ENCODE data around the gene SDE2. TPM values are rescaled to one million over a fixed set of nuclear protein-coding genes. Genes with fewer than 3 reads are reported as not detected.
"Not testable (repeated sequence)": the region's sequence is repeated elsewhere in the genome, so short reads cannot be mapped to it uniquely, and the experiment has no call there.

Gene SDE2
- total RNA-seq, 2 experiments from 2014 or later: 14.9 to 15.5 TPM

DNA sequence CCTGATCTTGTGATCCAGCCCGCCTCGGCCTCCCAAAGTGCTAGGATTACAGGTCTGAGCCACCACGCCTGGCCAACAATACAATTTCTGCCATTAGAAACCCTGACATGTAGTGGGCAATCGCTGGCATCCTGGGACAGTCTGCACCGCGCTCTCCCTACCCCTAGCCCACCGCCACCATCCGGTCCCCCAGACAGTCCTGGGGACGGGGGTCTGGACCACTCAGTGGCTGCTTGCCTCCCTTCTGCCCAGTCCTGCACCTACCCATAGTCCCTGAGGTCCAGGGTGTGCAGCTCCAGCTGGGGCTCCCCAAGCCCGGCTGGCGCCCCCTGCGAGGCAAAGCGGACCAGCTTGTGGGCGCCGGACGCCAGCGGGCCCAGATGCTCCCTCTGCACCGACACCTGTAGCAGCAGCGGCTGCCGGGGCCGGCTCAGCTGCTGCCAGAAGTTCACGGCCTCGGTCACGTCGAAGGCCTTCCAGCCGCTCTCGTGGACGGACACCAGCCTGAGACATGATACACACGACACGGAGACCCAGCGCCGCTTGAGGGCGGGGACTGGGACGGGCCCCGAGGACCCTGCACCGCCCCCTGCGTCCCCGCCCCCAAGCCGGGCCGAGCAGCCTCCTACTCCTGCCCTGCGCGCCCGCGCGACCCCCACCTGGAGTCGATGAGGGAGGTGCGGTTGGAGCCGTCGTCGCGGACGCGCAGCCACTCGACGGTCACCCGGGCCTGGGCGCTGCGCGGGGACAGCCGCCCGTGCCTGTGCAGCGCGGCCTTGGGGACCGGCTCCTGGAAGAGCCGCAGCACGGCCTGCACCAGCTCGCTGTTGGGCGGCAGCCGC, 59.8 kb downstream of the SDE2 start:
- H3K36me3 Mint-ChIP-seq (ENCODE audit: low read depth); DNase-seq; H3K27me3 Mint-ChIP-seq; H3K4me1 Mint-ChIP-seq (ENCODE audit: low read depth); H3K27ac Mint-ChIP-seq; CTCF ChIA-PET; intact Hi-C loops (cut with micrococcal nuclease); POLR2A ChIA-PET; H3K9me3 Mint-ChIP-seq; H3K4me3 Mint-ChIP-seq: not testable (repeated sequence)
- peak; percentile 13 for ATAC-seq

DNA sequence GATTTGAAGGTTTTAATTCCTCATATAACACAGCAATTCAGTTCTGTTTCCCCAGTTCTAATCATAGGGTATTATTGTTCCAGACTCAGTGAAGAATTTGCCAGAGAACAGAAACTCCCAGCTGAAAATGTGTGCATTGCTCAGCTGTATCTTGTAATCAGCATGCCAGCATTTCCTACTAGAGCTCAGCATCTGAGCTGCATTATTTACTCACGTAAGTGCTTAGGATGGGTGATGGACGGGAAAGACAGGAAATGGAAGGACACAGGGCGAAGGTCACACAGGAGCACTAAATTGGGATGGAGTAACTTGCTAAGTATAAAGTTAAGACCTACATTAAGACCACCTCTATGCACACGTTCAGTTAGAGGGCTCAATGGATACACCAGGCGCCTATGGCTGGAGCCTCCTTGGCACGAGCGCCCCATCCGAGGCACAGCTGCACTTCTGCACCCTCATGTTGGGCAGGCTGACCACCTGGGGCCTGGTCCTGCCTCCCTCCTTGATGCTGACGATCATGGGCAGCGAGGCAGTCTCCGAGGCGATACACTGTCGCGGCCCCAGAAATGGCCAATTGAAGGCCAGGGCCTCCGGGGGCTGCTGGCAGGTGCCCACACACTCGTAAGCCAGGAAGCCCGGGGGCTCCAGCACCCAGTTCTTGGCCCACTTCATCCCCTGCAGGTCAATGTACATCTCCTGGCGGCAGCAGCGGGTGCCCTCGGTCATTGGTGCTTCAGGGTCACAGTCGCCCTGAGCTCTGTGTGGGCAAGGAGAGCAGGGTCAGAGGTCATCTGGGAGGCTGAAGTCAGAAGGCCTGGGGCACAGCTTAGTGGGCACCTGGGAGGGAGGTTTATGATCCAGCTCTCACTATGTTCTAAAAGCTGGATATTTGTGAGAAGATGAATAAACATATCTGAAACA, 61.8 kb downstream of the SDE2 start:
- Mint-ChIP-seq H3K4me1 (ENCODE audit: low read depth) (no peaks in the 10 kb centered on the region), H3K27me3 (no peaks in the 10 kb centered on the region), H3K27ac (no peak overlapping the region), H3K36me3 (ENCODE audit: low read depth) (no peaks in the 10 kb centered on the region), H3K4me3 (no peak overlapping the region), H3K9me3 (no peaks in the 10 kb centered on the region)
- no peak for ATAC-seq
- POLR2A ChIA-PET: interaction anchor here (1.0 to 1.6 kb wide), 2 partner anchors 10 to 13 kb away, joined by 4 read pairs; partner anchors contain the start of gene PYCR2
- intact Hi-C loops (cut with micrococcal nuclease): no loop called here
- TF ChIP-seq, protein P1, sequence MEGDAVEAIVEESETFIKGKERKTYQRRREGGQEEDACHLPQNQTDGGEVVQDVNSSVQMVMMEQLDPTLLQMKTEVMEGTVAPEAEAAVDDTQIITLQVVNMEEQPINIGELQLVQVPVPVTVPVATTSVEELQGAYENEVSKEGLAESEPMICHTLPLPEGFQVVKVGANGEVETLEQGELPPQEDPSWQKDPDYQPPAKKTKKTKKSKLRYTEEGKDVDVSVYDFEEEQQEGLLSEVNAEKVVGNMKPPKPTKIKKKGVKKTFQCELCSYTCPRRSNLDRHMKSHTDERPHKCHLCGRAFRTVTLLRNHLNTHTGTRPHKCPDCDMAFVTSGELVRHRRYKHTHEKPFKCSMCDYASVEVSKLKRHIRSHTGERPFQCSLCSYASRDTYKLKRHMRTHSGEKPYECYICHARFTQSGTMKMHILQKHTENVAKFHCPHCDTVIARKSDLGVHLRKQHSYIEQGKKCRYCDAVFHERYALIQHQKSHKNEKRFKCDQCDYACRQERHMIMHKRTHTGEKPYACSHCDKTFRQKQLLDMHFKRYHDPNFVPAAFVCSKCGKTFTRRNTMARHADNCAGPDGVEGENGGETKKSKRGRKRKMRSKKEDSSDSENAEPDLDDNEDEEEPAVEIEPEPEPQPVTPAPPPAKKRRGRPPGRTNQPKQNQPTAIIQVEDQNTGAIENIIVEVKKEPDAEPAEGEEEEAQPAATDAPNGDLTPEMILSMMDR (IDR thresholded peaks at IDR 0.05): no peak
- CTCF ChIA-PET: interaction anchor here (1.0 to 2.3 kb wide), 5 partner anchors 10 to 51 kb away, joined by 3 to 6 read pairs (median 3); no protein-coding TSS in a partner anchor
- DNase-seq: no peak

DNA sequence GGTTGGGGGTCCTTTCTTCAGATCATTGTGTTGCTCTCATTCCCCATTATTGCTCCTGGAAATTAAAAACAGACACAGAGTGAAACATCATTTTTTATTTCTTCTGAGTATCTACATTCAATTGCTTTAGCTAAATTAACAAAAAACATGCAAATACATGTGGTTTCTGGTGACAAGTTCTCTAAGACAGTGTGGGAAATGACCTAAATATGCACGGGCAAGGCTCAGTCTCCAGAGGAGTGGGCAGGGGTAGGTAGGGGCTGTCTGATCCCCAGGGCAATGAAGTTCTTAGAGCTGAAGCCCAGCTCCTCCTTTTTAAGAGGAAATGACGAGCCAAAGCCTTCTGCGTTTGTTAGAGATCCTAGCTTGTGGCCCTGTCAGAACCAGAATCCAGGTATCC, 62.6 kb downstream of the SDE2 start:
- DNase-seq: no peak
- intact Hi-C loops (cut with micrococcal nuclease): no loop called here
- no peak for ATAC-seq
- CTCF ChIA-PET: interaction anchor here (1.0 to 2.3 kb wide), 3 partner anchors 10 to 51 kb away, joined by 3 to 6 read pairs (median 3); no protein-coding TSS in a partner anchor
- Mint-ChIP-seq H3K4me3 (no peak overlapping the region), H3K27ac (no peak overlapping the region), H3K4me1 (ENCODE audit: low read depth) (peaks cover 2% of the 10 kb centered on the region), H3K27me3 (no peaks in the 10 kb centered on the region), H3K36me3 (ENCODE audit: low read depth) (no peaks in the 10 kb centered on the region), H3K9me3 (no peaks in the 10 kb centered on the region)
- TF ChIP-seq, protein P1 (IDR thresholded peaks at IDR 0.05): no peak
- POLR2A ChIA-PET: interaction anchor here (1.6 kb wide), 1 partner anchor 13 kb away, joined by 4 read pairs; the partner anchor contains the start of gene PYCR2

DNA sequence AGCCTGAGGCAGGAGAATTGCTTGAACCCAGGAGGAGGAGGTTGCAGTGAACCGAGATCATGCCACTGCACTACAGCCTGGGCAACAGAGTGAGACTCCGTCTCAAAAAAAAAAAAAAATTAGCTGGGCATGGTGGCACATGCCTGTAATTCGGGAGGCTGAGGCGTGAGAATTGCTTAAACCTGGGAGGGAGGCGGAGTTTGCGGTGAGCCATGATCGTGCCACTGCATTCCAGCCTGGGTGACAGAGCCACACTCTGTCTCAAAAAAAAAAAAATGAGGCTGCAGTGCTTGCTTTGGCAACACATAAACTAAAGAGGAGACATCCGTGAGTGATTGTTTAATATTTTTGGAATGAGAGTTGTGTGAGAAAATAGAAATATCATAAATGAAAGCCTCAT, 63.1 kb downstream of the SDE2 start:
- H3K27ac Mint-ChIP-seq; ATAC-seq; H3K9me3 Mint-ChIP-seq; H3K4me1 Mint-ChIP-seq (ENCODE audit: low read depth); H3K27me3 Mint-ChIP-seq; H3K36me3 Mint-ChIP-seq (ENCODE audit: low read depth); DNase-seq; intact Hi-C loops (cut with micrococcal nuclease); H3K4me3 Mint-ChIP-seq: not testable (repeated sequence)
- ChIA-PET POLR2A (interaction anchor here (1.6 to 1.9 kb wide), 2 partner anchors 8 to 12 kb away, joined by 4 read pairs; partner anchors contain the start of gene PYCR2), CTCF (interaction anchor here (0.9 to 1.3 kb wide), 2 partner anchors 40 to 52 kb away, joined by 3 read pairs; no protein-coding TSS in a partner anchor)

DNA sequence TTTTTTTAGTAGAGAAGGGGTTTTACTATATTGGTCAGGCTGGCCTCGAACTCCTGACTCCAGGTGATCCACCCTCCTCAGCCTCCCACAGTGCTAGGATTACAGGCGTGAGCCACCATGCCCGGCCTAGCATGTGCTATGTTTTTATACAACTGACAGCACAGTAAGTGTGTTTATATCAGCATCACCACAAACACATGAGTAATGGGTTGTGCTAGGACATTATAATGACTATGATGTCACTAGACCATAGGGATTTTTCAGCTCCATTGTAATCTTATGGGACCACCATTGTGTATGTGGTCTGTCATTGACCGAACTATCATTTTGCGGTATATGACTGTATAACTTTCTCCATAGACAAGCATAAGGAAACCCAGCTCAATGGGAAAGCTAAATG, 64.4 kb downstream of the SDE2 start:
- H3K27me3 Mint-ChIP-seq: no peaks in the 10 kb centered on the region

More for the DNA sequence above, 64.4 kb downstream of the SDE2 start:
- no peaks in the 10 kb centered on the region for H3K36me3 Mint-ChIP-seq (ENCODE audit: low read depth)
- H3K4me1 Mint-ChIP-seq (ENCODE audit: low read depth): peaks cover 3% of the 10 kb centered on the region
- ChIA-PET CTCF (interaction anchor here (0.9 to 1.1 kb wide), 2 partner anchors 28 to 53 kb away, joined by 3 to 5 read pairs; no protein-coding TSS in a partner anchor), POLR2A (interaction anchor here (0.8 to 1.9 kb wide), 2 partner anchors 8 to 10 kb away, joined by 3 to 4 read pairs; no protein-coding TSS in a partner anchor)
- ATAC-seq (no peak), DNase-seq (no peak)
- TF ChIP-seq, protein P1 (IDR thresholded peaks at IDR 0.05): no peak
- intact Hi-C loops (cut with micrococcal nuclease): no loop called here
- no peak overlapping the region for H3K4me3 Mint-ChIP-seq
- H3K27ac Mint-ChIP-seq: no peak overlapping the region
- no peaks in the 10 kb centered on the region for H3K9me3 Mint-ChIP-seq

All from activated CD8-positive, alpha-beta T cell treated with anti-CD3 and anti-CD28 coated beads for 36 hours (primary cell).